K562 (cell line): ENCODE measurements around the gene PRKCE. TPM values are rescaled to one million over a fixed set of nuclear protein-coding genes. Genes with fewer than 3 reads are reported as not detected.

Experiments
- ATAC-seq: fragments of 200-7000 bp; cut with Tn5 transposase; 3 replicates; pipeline ENCODE4 v1.9.1; 2020; ENCODE audit warnings: moderate library complexity
- BruUV-seq: library from RNA; stranded (reverse); fragments of 400-500 nt; replicated peaks from 2 replicates; lab custom pipeline; 2021; lab: Mats Ljungman, UMichigan
- CTCF ChIA-PET: fragments of 300-600 bp; formaldehyde crosslinking; extraction: SDS; loops from one replicate; lab custom pipeline; 2021; ENCODE audit warnings: low intra/inter-chr PET ratio; lab: Yijun Ruan, JAX
- POLR2A ChIA-PET: fragments of 300-600, 350-650 bp; sonication (Branson Sonifier 250); formaldehyde crosslinking; extraction: SDS; loops from one replicate; lab custom pipeline; 2021; ENCODE audit warnings: antibody characterized with exemption, inconsistent platforms; lab: Yijun Ruan, JAX
- DNase-seq, 4 experiments: peaks; one replicate each; pipeline versions ENCODE4 v3.0.0 to v3.0.0-alpha.2; 2011 to 2018; ENCODE audit warnings: low spot score in 3 of 4, mixed read lengths in 3 of 4; ENCODE audit errors: extremely low read depth in 1 of 4
- FAIRE-seq: peaks from 2 replicates; lab custom pipeline; 2011; peaks lifted over from hg19 to GRCh38; lab: Jason Lieb, UNC
- H2AFZ ChIP-seq: 2 replicates; pipeline ENCODE4 v1.6.0; 2011; ENCODE audit warnings: low read depth, low read length, control low read depth, inconsistent platforms
- H3K27ac ChIP-seq: fragments of 200-600 bp; 3 replicates; pipeline ENCODE4 v1.8.0; 2011; ENCODE audit warnings: low read depth, mild to moderate bottlenecking, control low read depth, inconsistent platforms, low read length, moderate library complexity, mixed read lengths; ENCODE audit errors: extremely low read depth
- H3K27me3 ChIP-seq, 2 experiments: fragments of 300-600 bp in 1 of 2; 2 replicates in 1 of 2; 3 replicates in 1 of 2; pipeline versions ENCODE4 v1.6.0 to v1.8.0; 2011; ENCODE audit warnings: inconsistent platforms in 2 of 2, low read length in 2 of 2, mild to moderate bottlenecking in 1 of 2, mixed read lengths in 1 of 2, moderate library complexity in 1 of 2; ENCODE audit not compliant: control insufficient read depth in 2 of 2, insufficient read depth in 2 of 2
- H3K36me3 ChIP-seq: fragments of 300-600 bp; 3 replicates; pipeline ENCODE4 v1.8.0; 2011; ENCODE audit warnings: mild to moderate bottlenecking, low read length, inconsistent platforms; ENCODE audit not compliant: control insufficient read depth, insufficient read depth
- H3K4me1 ChIP-seq, 2 experiments: fragments of 200-600 bp in 1 of 2; replicated peaks in 1 of 2; 2 replicates in 1 of 2; 3 replicates in 1 of 2; pipeline versions ENCODE4 v1.5.1 to v1.8.0; 2011; ENCODE audit warnings: inconsistent platforms in 2 of 2, low read length in 2 of 2, mild to moderate bottlenecking in 1 of 2, mixed read lengths in 1 of 2, moderate library complexity in 1 of 2; ENCODE audit not compliant: control insufficient read depth in 2 of 2, insufficient read depth in 2 of 2
- H3K4me2 ChIP-seq: 2 replicates; pipeline ENCODE4 v1.6.1; 2011; ENCODE audit warnings: low read length, control low read depth, inconsistent platforms, mixed read lengths; ENCODE audit not compliant: insufficient read depth
- H3K4me3 ChIP-seq: fragments of 200-600 bp; sonication (generic), shearing (Covaris generic); 2 replicates; pipeline ENCODE4 v1.5.1; 2016; ENCODE audit warnings: control low read depth, inconsistent platforms
- H3K79me2 ChIP-seq: fragments of 200-600 bp; 3 replicates; pipeline ENCODE4 v1.8.0; 2011; ENCODE audit warnings: low read length, inconsistent platforms; ENCODE audit not compliant: control insufficient read depth, insufficient read depth
- H3K9ac ChIP-seq, 2 experiments: 2 replicates each; pipeline versions ENCODE4 v1.6.0 to v1.6.1; 2011; ENCODE audit warnings: low read depth in 2 of 2, low read length in 2 of 2, control low read depth in 1 of 2, inconsistent platforms in 1 of 2, mild to moderate bottlenecking in 1 of 2, mixed read lengths in 1 of 2; ENCODE audit not compliant: insufficient read depth in 1 of 2
- H3K9me1 ChIP-seq: one replicate; pipeline ENCODE4 v1.6.0; 2011; ENCODE audit warnings: inconsistent platforms, mild to moderate bottlenecking, low read length, moderate library complexity; ENCODE audit not compliant: control insufficient read depth, insufficient read depth
- H3K9me3 ChIP-seq: replicated peaks from 2 replicates; pipeline ENCODE4 v1.5.1; 2011; ENCODE audit warnings: low read depth, low read length, inconsistent platforms; ENCODE audit not compliant: control insufficient read depth, insufficient read depth
- H4K20me1 ChIP-seq: replicated peaks from 2 replicates; pipeline ENCODE4 v1.6.1; 2011; ENCODE audit warnings: low read length, inconsistent platforms, mixed read lengths; ENCODE audit not compliant: control insufficient read depth, insufficient read depth
- ADNP ChIP-seq: fragments of 200-800 bp; sonication (Bioruptor generic); IDR thresholded peaks from 2 replicates; pipeline ENCODE4 v1.6.1; 2016; ENCODE audit warnings: missing genetic modification characterization, missing compliant biosample characterization
- CBFA2T3 ChIP-seq: fragments of 450-650 bp; IDR thresholded peaks from 2 replicates; pipeline ENCODE4 v1.6.1; 2017
- CHD4 ChIP-seq: fragments of 200-600 bp; sonication (generic); IDR thresholded peaks from 3 replicates; pipeline ENCODE4 v1.6.1; 2012; ENCODE audit warnings: low read depth, mild to moderate bottlenecking, mixed read lengths, low read length, inconsistent platforms; ENCODE audit not compliant: insufficient read depth, insufficient replicate concordance, poor library complexity, severe bottlenecking
- ERF ChIP-seq: fragments of 450-650 bp; formaldehyde crosslinking; IDR thresholded peaks from 2 replicates; pipeline ENCODE4 v1.4.0; 2020; ENCODE audit warnings: mild to moderate bottlenecking, mixed read lengths
- FOXA1 ChIP-seq: fragments of 450-650 bp; IDR thresholded peaks from 2 replicates; pipeline ENCODE4 v1.6.1; 2016; ENCODE audit warnings: mild to moderate bottlenecking, borderline replicate concordance
- KLF10 ChIP-seq: fragments of 250-450 bp; sonication (Bioruptor Pico); IDR thresholded peaks from 2 replicates; pipeline ENCODE4 v1.6.1; 2021; ENCODE audit warnings: matching md5 sums
- MTA1 ChIP-seq: fragments of 450-650 bp; IDR thresholded peaks from 2 replicates; pipeline ENCODE4 v1.6.1; 2017; ENCODE audit warnings: borderline replicate concordance
- NEUROD1 ChIP-seq: fragments of 150-350 bp; IDR thresholded peaks from 2 replicates; pipeline ENCODE4 v1.6.1; 2014; ENCODE audit warnings: borderline replicate concordance, low read length, low read depth; ENCODE audit not compliant: partially characterized antibody
- RB1 ChIP-seq: fragments of 450-650 bp; IDR thresholded peaks from 2 replicates; pipeline ENCODE4 v1.6.1; 2017; ENCODE audit warnings: low read depth, mild to moderate bottlenecking
- RCOR1 ChIP-seq, 2 experiments: IDR thresholded peaks; 2 replicates each; pipeline ENCODE4 v1.6.1; 2012; ENCODE audit warnings: low read depth in 2 of 2, low read length in 2 of 2, borderline replicate concordance in 1 of 2, improper control_type of control experiment in 1 of 2
- RFX1 ChIP-seq: fragments of 450-650 bp; IDR thresholded peaks from 2 replicates; pipeline ENCODE4 v1.6.1; 2016; ENCODE audit warnings: mild to moderate bottlenecking, moderate library complexity
- SREBF2 ChIP-seq: sonication (generic); formaldehyde crosslinking; IDR thresholded peaks from 2 replicates; pipeline ENCODE4 v1.4.0; 2020; ENCODE audit warnings: mild to moderate bottlenecking, missing genetic modification reagents
- ZNF764 ChIP-seq: fragments of 250-450 bp; sonication (Bioruptor Pico); IDR thresholded peaks from 2 replicates; pipeline ENCODE4 v1.4.0; 2020; ENCODE audit warnings: low read depth, mild to moderate bottlenecking, moderate library complexity
- ZNF77 ChIP-seq: fragments of 250-450 bp; sonication (Bioruptor Pico); IDR thresholded peaks from 2 replicates; pipeline ENCODE4 v1.5.0; 2020
- WGBS: fragments of 100-300 bp; shearing (Covaris generic); methylation state at CpG from one replicate; pipeline ENCODE4 v1.1.6; 2016; ENCODE audit warnings: low coverage, mixed read lengths; ENCODE audit not compliant: insufficient coverage; ENCODE audit errors: missing lambda C conversion rate; 5-methylcytosine and 5-hydroxymethylcytosine counted together
- in situ Hi-C: fragments of 300-500 bp; cut with MboI; formaldehyde crosslinking; loops from 4 replicates; pipeline ENCODE4 v1.15.0; 2018; ENCODE audit warnings: inconsistent platforms, mixed read lengths
- intact Hi-C: fragments of 100-400 bp; cut with micrococcal nuclease; formaldehyde crosslinking; loops from 2 replicates; pipeline ENCODE4 v1.14.2; 2022
- polyA plus RNA-seq, 8 experiments: library from polyadenylated mRNA; depleted of rRNA in 4 of 8; stranded (reverse) in 5 of 8; unstranded in 3 of 8; fragments of >200 nt; fragmentation: Nextera tagmentation in 2 of 8; fragmentation: Illumina TruSeq in 1 of 8; extraction: Ambion mirVana in 2 of 8; extraction: Trizol in 1 of 8; gene quantifications; 2 replicates each; pipeline versions ENCODE4 v1.2.1 to v1.2.3, GENCODE V29; 2011 to 2014; ENCODE audit warnings: inconsistent platforms in 1 of 8, missing spikeins in 1 of 8
- total RNA-seq, 7 experiments: library from RNA; depleted of rRNA in 6 of 7; stranded (reverse); fragments of >200 nt in 6 of 7; fragmentation: Illumina TruSeq in 2 of 7; extraction: Trizol in 2 of 7; gene quantifications; 2 replicates each; pipeline versions ENCODE4 v1.2.1 to v1.2.3, GENCODE V29; 2011 to 2021; ENCODE audit warnings: low replicate concordance in 1 of 7
- TF ChIP-seq, protein P1 (sequence below), 2 experiments: fragments of 450-650 bp in 1 of 2; sonication (generic) in 1 of 2; formaldehyde crosslinking in 1 of 2; IDR thresholded peaks in 1 of 2; conservative IDR thresholded peaks in 1 of 2; 2 replicates each; pipeline versions ENCODE4 v1.6.1 to v1.8.1; 2016 to 2023; ENCODE audit warnings: mild to moderate bottlenecking in 2 of 2, moderate library complexity in 2 of 2, inconsistent platforms in 1 of 2, missing genetic modification reagents in 1 of 2

The PRKCE gene
- total and polyA plus RNA-seq, 9 of the 15 experiments (the other 6 are each of a cell fraction or from before 2014, with no cell fraction given) = 0.06 to 1.0 (median 0.22) TPM; not detected in 1

DNA sequence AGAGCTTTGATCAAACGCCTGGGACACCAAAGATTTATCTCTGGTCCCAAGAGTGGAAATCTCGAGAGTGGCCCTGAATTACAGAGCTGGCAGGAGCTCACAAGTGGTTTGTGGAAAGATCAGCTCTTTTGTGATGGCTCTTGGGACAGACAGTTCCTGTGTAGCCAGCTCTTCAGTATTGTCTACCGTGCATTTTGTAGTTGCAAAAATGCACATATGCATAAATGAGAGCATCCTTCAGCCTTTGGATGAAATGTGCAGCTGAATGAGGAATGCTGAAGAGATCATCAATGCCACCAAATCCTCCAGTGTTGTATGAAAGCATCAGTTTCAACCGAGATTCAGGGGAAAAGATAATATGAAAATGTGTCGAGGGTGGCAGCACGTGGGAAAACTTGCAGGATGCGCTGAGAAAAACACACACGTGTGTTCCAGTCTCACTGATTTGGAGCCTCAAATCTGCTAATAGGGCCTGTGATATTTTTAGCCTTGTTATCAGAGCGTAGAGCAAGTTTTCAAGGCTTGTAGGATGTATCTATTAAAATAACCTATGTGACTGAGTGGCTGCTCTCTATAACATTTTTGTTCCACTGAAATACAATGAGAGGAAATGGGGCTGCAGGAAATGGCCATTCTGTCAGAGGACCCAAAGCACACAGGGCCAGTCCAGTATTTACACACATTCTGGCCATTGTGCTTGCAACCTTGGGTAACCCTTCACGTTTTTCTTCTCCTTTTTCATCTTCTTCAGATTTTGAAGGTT is 138.7 kb downstream of the PRKCE start:
- ATAC-seq = no peak
- Histone ChIP-seq H3K4me2 (no peak overlapping the region), H4K20me1 (no peaks in the 10 kb centered on the region), H3K4me3 (no peak overlapping the region), H3K27me3 (peaks cover 0 to 6% of the 10 kb centered on the region in 2 experiments; a peak in 2 of 5 replicates), H3K9me3 (no peaks in the 10 kb centered on the region), H3K4me1 (peaks cover 16 to 21% of the 10 kb centered on the region in 2 experiments), H3K9ac (no peak overlapping the region), H3K79me2 (no peaks in the 10 kb centered on the region)
- in situ Hi-C loops (no loop called here), intact Hi-C loops (no loop called here)
- ChIA-PET CTCF (no interaction called here), POLR2A (no interaction called here)
- FAIRE-seq = no peak
- DNase-seq = no peak
- no peak for TF ChIP-seq RB1
- no peak for TF ChIP-seq ERF (CRISPR knock-in tag)
- TF ChIP-seq ZNF764 (CRISPR knock-in tag) = no peak
- no peak for TF ChIP-seq CHD4
- no peak for TF ChIP-seq FOXA1
- TF ChIP-seq, protein P1, sequence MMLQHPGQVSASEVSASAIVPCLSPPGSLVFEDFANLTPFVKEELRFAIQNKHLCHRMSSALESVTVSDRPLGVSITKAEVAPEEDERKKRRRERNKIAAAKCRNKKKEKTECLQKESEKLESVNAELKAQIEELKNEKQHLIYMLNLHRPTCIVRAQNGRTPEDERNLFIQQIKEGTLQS (IDR thresholded peaks at IDR 0.05) = no peak
- TF ChIP-seq, protein P1 (CRISPR knock-in tag; conservative IDR thresholded peaks at IDR 0.05) = no peak
- no peak for TF ChIP-seq ZNF77
- TF ChIP-seq SREBF2 (CRISPR knock-in tag) = no peak
- TF ChIP-seq RFX1 = no peak
- TF ChIP-seq NEUROD1 = no peak
- no peak for TF ChIP-seq ADNP (tag)
- TF ChIP-seq MTA1 = no peak
- no peak for TF ChIP-seq RCOR1 (IDR thresholded peaks at IDR 0.05; ENCODE audit: borderline replicate concordance in 1 of 2, low read depth in 2 of 2, low read length in 2 of 2)
- TF ChIP-seq CBFA2T3 = no peak
- TF ChIP-seq KLF10 (CRISPR knock-in tag) = no peak
- TF ChIP-seq, all 486 proteins: peak for 0
- Histone ChIP-seq H3K36me3 (no peaks in the 10 kb centered on the region), H2AFZ (no peak overlapping the region), H3K9me1 (no peaks in the 10 kb centered on the region), H3K27ac (no peak overlapping the region)
- no TSS peak for BruUV-seq
- WGBS = 19% methylated on average over 10 of the region's 10 CpGs
